Panc1 (cell line): ENCODE measurements around the gene GRIK4. TPM values are rescaled to one million over a fixed set of nuclear protein-coding genes. Genes with fewer than 3 reads are reported as not detected.

Experiments
- ATAC-seq: fragments of 200-7000 bp; cut with Tn5 transposase; 2 replicates; pipeline ENCODE4 v1.9.1; 2020; ENCODE audit warnings: mild to moderate bottlenecking, moderate library complexity
- BruUV-seq: library from RNA; stranded (reverse); fragments of 400-500 nt; replicated peaks from 2 replicates; lab custom pipeline; 2021; lab: Mats Ljungman, UMichigan
- CTCF ChIA-PET: fragments of 300-600 bp; sonication (Branson Sonifier 250); formaldehyde crosslinking; loops from one replicate; lab custom pipeline; 2022; ENCODE audit warnings: antibody characterized with exemption; lab: Charles Lee
- POLR2A ChIA-PET: fragments of 300-600 bp; sonication (Branson Sonifier 250); formaldehyde crosslinking; loops from one replicate; lab custom pipeline; 2022; ENCODE audit warnings: antibody characterized with exemption; lab: Charles Lee
- DNase-seq: peaks from one replicate; pipeline ENCODE4 v3.0.0-alpha.2; 2010; ENCODE audit warnings: low read depth, low spot score
- H3K27ac ChIP-seq: 2 replicates; pipeline ENCODE4 v1.5.1; 2011; ENCODE audit warnings: mild to moderate bottlenecking, low read length, inconsistent platforms
- H3K27me3 ChIP-seq: fragments of 200-500 bp; sonication (Bioruptor generic); 2 replicates; pipeline ENCODE4 v1.6.0; 2014; ENCODE audit warnings: low read length, inconsistent platforms; ENCODE audit not compliant: control insufficient read depth, insufficient read depth
- H3K36me3 ChIP-seq: fragments of 200-500 bp; sonication (Bioruptor generic); 2 replicates; pipeline ENCODE4 v1.5.1; 2014; ENCODE audit warnings: inconsistent platforms, mild to moderate bottlenecking, low read length, moderate library complexity; ENCODE audit not compliant: control insufficient read depth, insufficient read depth
- H3K4me1 ChIP-seq: 2 replicates; pipeline ENCODE4 v1.5.1; 2011; ENCODE audit warnings: inconsistent platforms, mild to moderate bottlenecking, low read length, moderate library complexity; ENCODE audit not compliant: control insufficient read depth, insufficient read depth
- H3K4me3 ChIP-seq, 2 experiments: 2 replicates each; pipeline ENCODE4 v1.5.1; 2011 to 2012; ENCODE audit warnings: low read depth in 2 of 2, low read length in 2 of 2, mild to moderate bottlenecking in 2 of 2, inconsistent platforms in 1 of 2, moderate library complexity in 1 of 2
- H3K9me3 ChIP-seq: fragments of 200-500 bp; sonication (Bioruptor generic); 2 replicates; pipeline ENCODE4 v1.5.1; 2014; ENCODE audit warnings: low read depth, mild to moderate bottlenecking, inconsistent platforms, low read length, moderate library complexity; ENCODE audit not compliant: control insufficient read depth, insufficient read depth
- CTCF ChIP-seq: fragments of 450-650 bp; IDR thresholded peaks from 2 replicates; pipeline ENCODE4 v1.5.1; 2017; ENCODE audit warnings: mild to moderate bottlenecking
- POLR2AphosphoS5 ChIP-seq: IDR thresholded peaks from 2 replicates; pipeline ENCODE4 v1.6.1; 2012; ENCODE audit warnings: mild to moderate bottlenecking, low read depth, low read length, moderate library complexity
- REST ChIP-seq, 2 experiments: IDR thresholded peaks; 2 replicates each; pipeline ENCODE4 v1.6.1; 2011 to 2012; ENCODE audit warnings: low read depth in 2 of 2, control low read depth in 1 of 2, low read length in 1 of 2, mild to moderate bottlenecking in 1 of 2, moderate library complexity in 1 of 2; ENCODE audit not compliant: insufficient read depth in 1 of 2
- SIN3A ChIP-seq: IDR thresholded peaks from 2 replicates; pipeline ENCODE4 v1.6.1; 2012; ENCODE audit warnings: low read depth, mild to moderate bottlenecking, low read length, moderate library complexity, borderline replicate concordance; ENCODE audit not compliant: insufficient read depth
- TCF7L2 ChIP-seq: IDR thresholded peaks from 2 replicates; pipeline ENCODE4 v1.6.1; 2011; ENCODE audit warnings: mild to moderate bottlenecking, low read depth, low read length, inconsistent platforms
- in situ Hi-C: cut with HindIII; loops from 2 replicates; pipeline ENCODE4 v1.10.0; 2016; ENCODE audit warnings: low sequenced_read_pairs, low pct_unique_long_range_greater_than_20kb
- intact Hi-C: fragments of 100-400 bp; cut with micrococcal nuclease; formaldehyde crosslinking; loops from one replicate; pipeline ENCODE4 v1.10.0; 2022; ENCODE audit not compliant: unreplicated experiment
- total RNA-seq: library from RNA; stranded (reverse); gene quantifications from one replicate; pipeline ENCODE4 v1.2.1, GENCODE V29; 2021; ENCODE audit not compliant: unreplicated experiment

The GRIK4 gene
- total RNA-seq, 1 experiment from 2014 or later = 0.62 TPM

GRCh38 chr11:120568572-120569307 lies 57.2 kb downstream of the GRIK4 start:
- intact Hi-C loops (no loop called here), in situ Hi-C loops (no loop called here)
- DNase-seq (no peak), ATAC-seq (no peak)
- Histone ChIP-seq H3K27ac (no peak overlapping the region), H3K9me3 (no peaks in the 10 kb centered on the region), H3K4me1 (peaks cover 10% of the 10 kb centered on the region), H3K36me3 (no peaks in the 10 kb centered on the region), H3K4me3 (no peak overlapping the region), H3K27me3 (0 out of 2 replicates have a peak, but pooled peaks cover 3% of the 10 kb centered on the region)
- ChIA-PET CTCF (no interaction called here), POLR2A (no interaction called here)
- TF ChIP-seq TCF7L2 = no peak
- no peak for TF ChIP-seq CTCF
- no peak for TF ChIP-seq SIN3A
- TF ChIP-seq POLR2AphosphoS5 = no peak
- no peak for TF ChIP-seq REST (IDR thresholded peaks at IDR 0.05; ENCODE audit: insufficient read depth in 1 of 2, low read depth in 2 of 2, low read length in 1 of 2)
- BruUV-seq = no TSS peak

- peaks cover 5% of the 10 kb centered on the region for H3K4me1 ChIP-seq
- POLR2A ChIA-PET = interaction anchor here (0.6 kb wide), 1 partner anchor 69 kb away, joined by 4 read pairs; no protein-coding TSS in a partner anchor
- no peaks in the 10 kb centered on the region for H3K9me3 ChIP-seq
- in situ Hi-C loops = no loop called here
- DNase-seq = no peak
- TF ChIP-seq POLR2AphosphoS5 (no peak), SIN3A (no peak), CTCF (no peak), REST (IDR thresholded peaks at IDR 0.05; ENCODE audit: insufficient read depth in 1 of 2, low read depth in 2 of 2, low read length in 1 of 2) (no peak), TCF7L2 (no peak)
- H3K27me3 ChIP-seq = 0 out of 2 replicates have a peak, but pooled peaks cover 3% of the 10 kb centered on the region
- no TSS peak for BruUV-seq
- H3K36me3 ChIP-seq = no peaks in the 10 kb centered on the region
- H3K27ac ChIP-seq = no peak overlapping the region
- intact Hi-C loops = no loop called here
- CTCF ChIA-PET = no interaction called here
- no peak overlapping the region for H3K4me3 ChIP-seq
- no peak for ATAC-seq
These were observed 58.3 kb downstream of the GRIK4 start for GRCh38 chr11:120569861-120570260.
